ENCODE results near the gene CLN6. TPM values are rescaled to one million over a fixed set of nuclear protein-coding genes. Genes with fewer than 3 reads are reported as not detected.

CLN6 gene
- total and polyA plus RNA-seq, 2 of the 4 experiments (the other 2 are of a cell fraction), result 6.5 to 31.9 TPM

GRCh38 chr15:68256675-68257450 lies 27.3 kb upstream of the CLN6 start:
- H3K9me1 ChIP-seq (ENCODE audit: insufficient read depth, low read length), result no peaks in the 10 kb centered on the region
- H3K79me1 ChIP-seq (ENCODE audit: low read depth in 1 of 2, low read length in 2 of 2), result no peaks in the 10 kb centered on the region
- no peaks in the 10 kb centered on the region for H3K36me3 ChIP-seq (ENCODE audit: control insufficient read depth, insufficient read depth, low read length)
- intact Hi-C loops (cut with micrococcal nuclease), result no loop called here
- peak overlapping the region; percentile 60 for H4K91ac ChIP-seq (ENCODE audit: insufficient read depth, low read depth, low read length)
- no peaks in the 10 kb centered on the region for H4K20me1 ChIP-seq (ENCODE audit: insufficient read depth, low read length)
- H3K4ac ChIP-seq (ENCODE audit: low read depth, low read length), result peak overlapping the region; percentile 80
- BruUV-seq (replicated peaks), result no TSS peak
- H3K14ac ChIP-seq (replicated peaks; ENCODE audit: low read depth, low read length), result peak overlapping the region; percentile 62
- H2BK20ac ChIP-seq (ENCODE audit: low read depth, low read length), result 0 out of 2 replicates have a peak overlapping the region, but pooled peaks have one; percentile 45
- ATAC-seq (ENCODE audit: low read depth) (peak; percentile 90), DNase-seq (peak; percentile 68)
- H3K4me2 ChIP-seq (ENCODE audit: low read depth, low read length), result peak overlapping the region; percentile 70
- H2BK15ac ChIP-seq (ENCODE audit: low read depth, low read length), result peak overlapping the region; percentile 50; the same call in 1 of the 3 replicates
- H2BK120ac ChIP-seq (ENCODE audit: low read depth, low read length), result peak overlapping the region; percentile 86
- H3K9ac ChIP-seq (ENCODE audit: low read depth, low read length), result peak overlapping the region; percentile 62
- H3K56ac ChIP-seq (ENCODE audit: extremely low read depth, insufficient read depth, low read length), result 0 out of 2 replicates have a peak overlapping the region, but pooled peaks have one; percentile 21
- H2AFZ ChIP-seq (replicated peaks; ENCODE audit: low read length, poor library complexity), result peak overlapping the region; percentile 95
- peak overlapping the region; percentile 74 for H2AK5ac ChIP-seq (ENCODE audit: low read depth, low read length)
- peak overlapping the region; percentile 43; the same call in 1 of the 2 replicates for H3K23ac ChIP-seq (ENCODE audit: low read depth, low read length)
- 12% methylated on average over 27 of the region's 57 CpGs; no CpG with 5 or more reads in 1 of the 2 experiments for WGBS, 2 experiments (ENCODE audit: extremely low coverage in 2 of 2, insufficient read length in 1 of 2)
- ChIA-PET POLR2A (ENCODE audit: unreplicated experiment) (no interaction called here), CTCF (no interaction called here)
- peak overlapping the region; percentile 75 to 94 for H4K8ac ChIP-seq (ENCODE audit: low read depth in 2 of 2, low read length in 2 of 2)
- no peak for TF ChIP-seq NFE2L2 (IDR thresholded peaks at IDR 0.05; ENCODE audit: low read depth, low read length)
- no peak for TF ChIP-seq RCOR1 (IDR thresholded peaks at IDR 0.05; ENCODE audit: insufficient replicate concordance, low read length)
- TF ChIP-seq CEBPB (IDR thresholded peaks at IDR 0.05; ENCODE audit: low read depth, low read length), result peak; percentile 93
- TF ChIP-seq USF2 (IDR thresholded peaks at IDR 0.05; ENCODE audit: low read depth, low read length), result no peak
- H3K4me3 ChIP-seq (ENCODE audit: insufficient read depth, low read depth, low read length), result peak overlapping the region; percentile 35
- H3K27ac ChIP-seq (ENCODE audit: insufficient read depth, low read length), result peak overlapping the region; percentile 75
- H4K5ac ChIP-seq (ENCODE audit: low read depth, low read length), result peak overlapping the region; percentile 84
- no peaks in the 10 kb centered on the region; the same call in 1 of the 2 replicates for H3K4me1 ChIP-seq (ENCODE audit: control insufficient read depth, insufficient read depth, low read length)
- peak overlapping the region; percentile 31 for H3K18ac ChIP-seq (ENCODE audit: low read depth, low read length)
- no peaks in the 10 kb centered on the region for H3K27me3 ChIP-seq (ENCODE audit: control insufficient read depth, insufficient read depth, low read length)
- no peaks in the 10 kb centered on the region for H3K9me3 ChIP-seq (ENCODE audit: control insufficient read depth, insufficient read depth, low read length)
- H2AK9ac ChIP-seq (replicated peaks; ENCODE audit: low read depth, low read length, poor library complexity), result peak overlapping the region; percentile 77
- in situ Hi-C loops (cut with MboI; ENCODE audit: low sequenced_read_pairs), result no loop called here
- dilution Hi-C loops (cut with HindIII; ENCODE audit: low sequenced_read_pairs, unreplicated experiment), result no loop called here
- H2BK5ac ChIP-seq (ENCODE audit: low read depth, low read length, poor library complexity, severe bottlenecking), result peak overlapping the region; percentile 57
